Type B pancreatic cell (in vitro differentiated cells): ENCODE data around the gene SAMD14. TPM values are rescaled to one million over a fixed set of nuclear protein-coding genes. Genes with fewer than 3 reads are reported as not detected.

Source experiments
- DNase-seq: peaks from one replicate; pipeline ENCODE4 v3.0.0; 2021; ENCODE audit warnings: mixed read lengths; ENCODE audit not compliant: unreplicated experiment; ENCODE audit errors: extremely low spot score
- H3K27ac Mint-ChIP-seq: 2 replicates; pipeline ENCODE4 v1.8.0; 2021; ENCODE audit warnings: mild to moderate bottlenecking, mixed read lengths
- H3K27me3 Mint-ChIP-seq: 2 replicates; pipeline ENCODE4 v1.8.0; 2021; ENCODE audit warnings: mixed read lengths
- H3K36me3 Mint-ChIP-seq: 2 replicates; pipeline ENCODE4 v1.8.0; 2021; ENCODE audit warnings: mixed read lengths
- H3K4me1 Mint-ChIP-seq: one replicate; pipeline ENCODE4 v1.8.0; 2021; ENCODE audit warnings: mixed read lengths; ENCODE audit not compliant: unreplicated experiment
- H3K4me3 Mint-ChIP-seq: 2 replicates; pipeline ENCODE4 v1.8.0; 2021; ENCODE audit warnings: mild to moderate bottlenecking, mixed read lengths
- H3K9me3 Mint-ChIP-seq: 2 replicates; pipeline ENCODE4 v1.8.0; 2021; ENCODE audit warnings: mixed read lengths
- total RNA-seq: library from RNA; stranded (reverse); gene quantifications from 2 replicates; pipeline ENCODE4 v1.2.1, GENCODE V29; 2021; ENCODE audit warnings: low replicate concordance
- TF ChIP-seq, protein P1 (sequence below): fragments of 200-600 bp; sonication (generic); conservative IDR thresholded peaks from 2 replicates; pipeline ENCODE4 v1.5.0; 2021; ENCODE audit warnings: antibody characterized with exemption, mild to moderate bottlenecking

The SAMD14 gene
- total RNA-seq, 1 donor from 2014 or later, result 14.1 TPM

DNA sequence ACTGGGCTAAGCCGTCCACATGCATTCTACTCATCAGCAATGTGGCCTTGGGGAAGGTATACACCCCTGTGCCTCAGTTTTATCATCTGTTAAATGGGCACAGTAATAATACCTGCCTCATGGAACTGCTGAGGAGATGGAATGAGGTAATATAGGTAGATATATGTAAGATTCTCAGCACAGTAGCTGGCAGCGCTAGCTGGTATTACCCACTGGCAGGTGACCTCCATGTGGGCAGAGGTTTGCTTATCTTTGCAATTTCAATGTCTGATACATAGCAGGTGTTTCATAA, 34.7 kb upstream of the SAMD14 start:
- peaks cover 15% of the 10 kb centered on the region for H3K27me3 Mint-ChIP-seq
- H3K9me3 Mint-ChIP-seq, result no peaks in the 10 kb centered on the region
- H3K36me3 Mint-ChIP-seq, result no peaks in the 10 kb centered on the region
- no peak for DNase-seq
- no peak overlapping the region for H3K4me3 Mint-ChIP-seq
- H3K4me1 Mint-ChIP-seq, result peaks cover 18% of the 10 kb centered on the region
- TF ChIP-seq, protein P1, sequence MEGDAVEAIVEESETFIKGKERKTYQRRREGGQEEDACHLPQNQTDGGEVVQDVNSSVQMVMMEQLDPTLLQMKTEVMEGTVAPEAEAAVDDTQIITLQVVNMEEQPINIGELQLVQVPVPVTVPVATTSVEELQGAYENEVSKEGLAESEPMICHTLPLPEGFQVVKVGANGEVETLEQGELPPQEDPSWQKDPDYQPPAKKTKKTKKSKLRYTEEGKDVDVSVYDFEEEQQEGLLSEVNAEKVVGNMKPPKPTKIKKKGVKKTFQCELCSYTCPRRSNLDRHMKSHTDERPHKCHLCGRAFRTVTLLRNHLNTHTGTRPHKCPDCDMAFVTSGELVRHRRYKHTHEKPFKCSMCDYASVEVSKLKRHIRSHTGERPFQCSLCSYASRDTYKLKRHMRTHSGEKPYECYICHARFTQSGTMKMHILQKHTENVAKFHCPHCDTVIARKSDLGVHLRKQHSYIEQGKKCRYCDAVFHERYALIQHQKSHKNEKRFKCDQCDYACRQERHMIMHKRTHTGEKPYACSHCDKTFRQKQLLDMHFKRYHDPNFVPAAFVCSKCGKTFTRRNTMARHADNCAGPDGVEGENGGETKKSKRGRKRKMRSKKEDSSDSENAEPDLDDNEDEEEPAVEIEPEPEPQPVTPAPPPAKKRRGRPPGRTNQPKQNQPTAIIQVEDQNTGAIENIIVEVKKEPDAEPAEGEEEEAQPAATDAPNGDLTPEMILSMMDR, result no peak
- H3K27ac Mint-ChIP-seq, result no peak overlapping the region

DNA sequence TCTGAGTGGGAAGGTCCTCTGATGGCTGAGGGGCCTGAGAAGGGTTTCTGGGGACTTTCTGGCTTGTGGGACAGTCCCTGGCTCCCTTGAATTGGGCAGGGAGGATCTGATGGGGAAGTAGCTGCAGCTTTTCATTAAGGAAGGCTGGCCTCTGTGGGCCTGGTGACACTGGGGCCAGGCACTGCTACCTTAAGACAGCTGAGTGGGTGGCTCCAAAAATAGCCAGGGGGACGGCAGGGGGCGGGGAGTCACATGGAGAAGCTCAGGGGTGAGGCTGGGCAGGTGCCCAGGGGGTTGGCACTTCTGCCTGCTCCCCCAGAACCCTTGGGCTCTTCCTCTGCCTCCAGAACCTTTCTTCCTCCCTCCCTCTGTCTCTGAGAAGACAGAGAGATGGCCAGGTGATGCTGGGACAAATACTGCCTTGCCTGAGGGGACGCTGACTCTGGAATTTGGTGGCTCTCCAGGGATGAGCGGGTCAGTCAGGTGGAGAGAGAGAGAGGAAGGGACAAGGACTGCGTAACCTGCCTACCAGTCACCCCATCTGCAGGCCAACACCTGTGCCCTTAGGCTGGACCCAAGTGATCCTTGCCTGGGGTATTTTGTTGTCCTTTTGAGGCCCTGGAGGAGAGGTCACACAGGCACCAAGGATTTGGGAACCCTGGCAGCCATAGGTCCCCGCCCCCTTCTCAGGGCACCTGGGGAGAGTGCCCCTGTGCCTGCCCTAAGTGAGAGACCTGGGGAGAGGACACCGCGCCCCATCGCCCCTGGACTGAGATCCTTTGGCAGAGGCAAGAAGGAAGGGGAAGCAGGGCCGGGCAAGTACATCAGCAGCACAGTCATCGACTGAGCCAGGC, 34.1 kb upstream of the SAMD14 start:
- Mint-ChIP-seq H3K4me3 (no peak overlapping the region), H3K36me3 (no peaks in the 10 kb centered on the region), H3K27ac (no peak overlapping the region), H3K4me1 (peaks cover 12% of the 10 kb centered on the region), H3K9me3 (no peaks in the 10 kb centered on the region), H3K27me3 (peaks cover 11% of the 10 kb centered on the region)
- TF ChIP-seq, protein P1, result no peak
- DNase-seq, result no peak

DNA sequence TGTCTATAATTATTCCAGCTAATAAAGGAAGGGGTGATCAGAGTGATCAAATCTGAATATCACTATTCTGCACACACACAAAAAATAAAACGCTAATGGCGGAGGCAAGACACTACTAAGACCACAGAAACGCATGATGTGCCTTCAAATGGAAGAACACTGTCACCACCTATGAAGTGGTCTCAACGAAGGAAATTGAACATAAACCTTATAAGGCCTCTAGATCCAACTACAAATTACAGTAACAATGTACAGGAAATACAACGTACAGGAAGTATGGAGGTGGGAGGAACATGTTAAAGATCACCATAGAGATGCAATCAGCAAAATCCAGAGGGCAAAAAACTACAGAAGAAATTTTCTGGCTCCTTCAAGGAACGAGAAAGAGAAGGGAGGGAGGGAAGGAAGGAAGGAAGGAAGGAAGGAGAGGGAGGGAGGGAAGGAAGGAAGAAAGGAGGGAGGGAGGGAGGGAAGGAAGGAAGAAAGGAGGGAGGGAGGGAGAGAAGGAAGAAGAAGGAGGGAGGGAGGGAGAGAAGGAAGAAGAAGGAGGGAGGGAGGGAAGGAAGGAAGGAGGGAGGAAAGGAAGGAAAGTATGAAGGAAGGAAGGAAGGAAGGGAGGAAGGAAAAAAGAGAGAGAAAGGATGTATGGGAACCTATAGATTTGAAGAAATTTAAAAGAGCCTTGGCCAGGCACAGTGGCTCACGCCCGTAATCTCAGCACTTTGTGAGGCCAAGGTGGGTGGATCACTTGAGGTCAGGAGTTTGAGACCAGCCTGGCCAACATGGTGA, 32.7 kb upstream of the SAMD14 start:
- Mint-ChIP-seq H3K27me3 (peaks cover 10% of the 10 kb centered on the region), H3K4me3 (no peak overlapping the region), H3K9me3 (no peaks in the 10 kb centered on the region), H3K36me3 (no peaks in the 10 kb centered on the region), H3K27ac (no peak overlapping the region), H3K4me1 (peaks cover 11% of the 10 kb centered on the region)
- DNase-seq, result no peak
- TF ChIP-seq, protein P1, result no peak

DNA sequence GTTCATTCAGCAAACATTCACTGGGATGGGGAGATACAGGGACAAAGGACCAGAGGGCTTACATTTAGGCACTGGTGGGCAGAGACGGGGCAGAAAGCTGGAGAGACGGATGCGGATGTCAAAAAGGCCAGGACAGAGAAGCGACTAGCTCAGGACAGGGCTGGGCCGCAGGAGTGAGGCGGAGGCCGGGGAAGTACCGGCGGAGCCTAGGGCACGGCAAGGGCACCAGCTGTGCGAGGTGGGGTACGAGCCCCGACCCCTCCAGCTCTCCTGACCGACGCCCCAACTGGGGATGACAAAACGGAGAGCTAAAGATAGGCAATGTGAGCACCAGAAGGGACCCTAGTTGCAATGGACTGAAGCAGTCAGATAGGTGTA, 31.9 kb upstream of the SAMD14 start:
- peaks cover 11% of the 10 kb centered on the region for H3K4me1 Mint-ChIP-seq
- H3K27ac Mint-ChIP-seq, result peak overlapping the region; percentile 76
- H3K36me3 Mint-ChIP-seq, result no peaks in the 10 kb centered on the region
- TF ChIP-seq, protein P1, result no peak
- H3K9me3 Mint-ChIP-seq, result no peaks in the 10 kb centered on the region
- no peak for DNase-seq
- H3K4me3 Mint-ChIP-seq, result peak overlapping the region; percentile 93
- peaks cover 10% of the 10 kb centered on the region for H3K27me3 Mint-ChIP-seq

DNA sequence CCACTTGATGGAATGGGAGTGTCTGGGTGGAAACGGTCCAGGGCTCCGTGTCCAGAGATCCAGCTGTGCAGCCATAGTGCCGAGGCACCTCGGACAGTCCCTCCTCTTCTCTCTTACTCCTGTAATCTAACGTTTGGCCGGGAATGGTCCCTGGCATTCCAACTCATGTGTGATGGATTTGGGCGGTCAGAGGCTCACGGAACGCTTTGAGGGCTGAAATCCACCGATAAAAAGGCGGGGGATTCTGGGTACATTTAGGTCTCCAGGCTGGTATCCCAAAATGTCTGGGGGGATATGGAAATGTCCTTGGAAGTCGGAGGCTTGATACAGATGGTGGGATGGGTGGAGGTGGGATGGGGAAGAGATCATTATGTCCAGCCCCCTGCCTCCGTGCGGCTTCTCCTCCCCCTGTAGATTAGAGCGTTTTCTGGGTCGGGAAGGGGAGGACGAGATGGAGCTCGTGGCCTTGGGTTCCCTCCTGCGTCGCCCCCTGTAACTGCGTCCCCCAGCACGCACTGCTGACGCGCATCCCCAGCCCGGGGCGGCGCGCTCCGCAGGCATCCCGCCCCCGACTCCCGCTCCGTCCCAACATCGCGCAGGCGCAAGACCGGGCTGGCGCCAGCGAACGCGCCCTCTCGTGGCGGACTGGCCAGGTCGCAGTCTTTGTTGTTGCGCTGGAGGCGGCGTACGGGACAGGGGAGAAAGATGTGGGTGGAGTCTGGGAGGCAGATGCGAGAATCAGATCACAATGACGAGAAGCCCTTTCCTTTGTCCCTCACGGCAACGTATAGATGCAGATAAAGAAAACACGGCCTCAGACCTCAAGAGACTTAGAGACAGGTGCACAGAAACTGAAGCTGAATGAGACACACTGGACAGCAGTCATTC, 31.3 kb upstream of the SAMD14 start:
- Mint-ChIP-seq H3K36me3 (no peaks in the 10 kb centered on the region), H3K9me3 (no peaks in the 10 kb centered on the region), H3K4me3 (peak overlapping the region; percentile 93), H3K27ac (peak overlapping the region; percentile 76), H3K27me3 (peaks cover 10% of the 10 kb centered on the region), H3K4me1 (peaks cover 11% of the 10 kb centered on the region)
- DNase-seq, result peak; percentile 98
- TF ChIP-seq, protein P1, result peak; percentile 97
